ENCODE results near the gene CRCP.
"Not testable (repeated sequence)": the region's sequence is repeated elsewhere in the genome, so short reads cannot be mapped to it uniquely, and the experiment has no call there.

The CRCP gene

DNA sequence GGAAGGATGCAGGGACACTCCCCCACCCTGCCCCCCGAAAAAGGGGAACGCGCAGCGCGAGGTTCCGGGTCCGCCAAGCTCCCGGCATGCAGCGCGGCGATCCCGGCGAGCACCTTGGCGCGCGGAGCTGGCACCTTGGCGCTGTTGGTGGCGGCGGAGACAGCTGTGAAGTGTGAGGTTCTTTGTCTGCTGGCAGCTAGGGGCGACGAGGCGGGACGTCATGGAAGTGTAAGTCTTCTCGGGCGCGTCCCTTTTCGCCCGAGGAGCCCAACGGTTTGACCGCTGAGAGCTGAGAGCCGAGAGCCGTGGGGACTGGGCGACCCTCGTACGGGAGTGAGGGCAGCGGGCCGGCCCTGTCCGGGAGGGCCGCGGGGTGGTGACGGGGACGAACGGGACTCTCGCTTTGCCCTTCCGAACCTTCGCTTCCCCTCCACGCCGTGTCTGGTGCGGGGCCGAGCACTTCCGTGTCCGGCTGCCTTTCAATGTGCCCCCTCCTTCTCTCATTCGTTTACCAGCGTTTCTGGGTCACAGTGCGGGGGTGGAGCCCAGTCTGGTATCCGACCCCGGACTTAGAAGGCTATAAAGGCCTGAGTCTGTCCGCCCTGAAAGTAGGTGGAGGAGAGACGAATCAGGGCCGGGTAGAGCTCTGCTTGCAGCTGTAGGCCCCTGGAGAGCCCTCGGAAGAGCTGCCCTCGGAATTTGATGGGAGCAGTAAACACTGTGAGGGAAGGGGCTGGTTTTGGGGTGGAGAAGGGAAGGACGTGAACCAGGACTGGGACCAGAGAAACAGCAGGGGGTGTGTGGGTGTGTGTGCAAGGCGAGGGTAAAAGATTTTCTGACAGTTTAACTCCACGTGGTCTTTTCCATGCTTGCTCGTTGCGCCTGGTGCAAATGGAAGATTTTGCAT is at the start of gene CRCP:
TSS of gene CRCP (plus strand) at position 105 of the 907 bp plus-strand sequence. CDS start at position 221, 116 bp downstream.
- DNase-seq = peak; percentile 70

DNA sequence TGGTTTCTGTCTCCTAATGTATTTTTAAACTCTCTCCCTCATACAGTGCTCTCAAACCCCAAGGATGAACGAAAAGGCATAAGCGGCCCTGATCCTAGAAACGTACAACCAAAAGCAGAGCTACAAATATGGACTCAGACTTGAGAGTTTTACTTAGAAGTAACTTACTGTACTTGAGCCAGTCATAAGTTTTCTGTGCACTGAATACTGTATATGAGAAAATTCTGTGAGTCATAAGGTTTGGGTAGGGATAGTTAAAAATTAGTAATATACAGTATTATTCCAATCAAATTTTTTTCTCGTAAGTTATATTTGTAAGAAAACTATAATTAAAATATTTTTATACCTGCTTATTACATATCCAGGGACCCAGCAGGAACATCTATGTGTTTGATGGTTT is 44.9 kb upstream of the CRCP start:
- no peak for DNase-seq

- DNase-seq = no peak
Measured at GRCh38 chr7:66070222-66070621, 44.4 kb upstream of the CRCP start.

DNA sequence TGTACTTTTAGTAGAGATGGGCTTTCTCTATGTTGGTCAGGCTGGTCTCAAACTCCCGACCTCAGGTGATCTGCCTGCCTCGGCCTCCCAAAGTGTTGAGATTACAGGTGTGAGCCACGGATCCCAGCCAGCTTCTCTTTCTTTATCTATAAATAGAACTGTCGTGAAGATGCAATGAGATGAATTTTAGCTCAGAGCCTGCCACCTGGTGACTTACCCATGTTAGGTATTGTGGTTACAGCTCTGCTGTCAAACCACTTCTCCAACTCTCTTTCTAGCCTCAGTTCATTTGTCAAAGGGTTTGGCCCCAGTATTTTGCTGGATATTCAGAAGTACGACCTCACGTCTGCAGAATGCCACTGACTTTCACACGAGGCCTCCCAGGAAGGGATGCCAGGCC is 42.4 kb upstream of the CRCP start:
- not testable (repeated sequence) for DNase-seq

- peak; percentile 91 for DNase-seq
Measured at GRCh38 chr7:66075590-66076461, 38.8 kb upstream of the CRCP start, which contains the start of gene ASL. Gene ASL (plus strand): TSS chr7:66075819. CDS start chr7:66076082, 263 bp downstream.

GRCh38 chr7:66076462-66077329 is 38.0 kb upstream of the CRCP start:
- DNase-seq = no peak

- no peak for DNase-seq
Measured at GRCh38 chr7:66078067-66078466, 36.6 kb upstream of the CRCP start.

GRCh38 chr7:66082083-66082482 is 32.6 kb upstream of the CRCP start:
- DNase-seq = no peak

GRCh38 chr7:66082886-66083415 is 31.7 kb upstream of the CRCP start:
- no peak for DNase-seq

DNA sequence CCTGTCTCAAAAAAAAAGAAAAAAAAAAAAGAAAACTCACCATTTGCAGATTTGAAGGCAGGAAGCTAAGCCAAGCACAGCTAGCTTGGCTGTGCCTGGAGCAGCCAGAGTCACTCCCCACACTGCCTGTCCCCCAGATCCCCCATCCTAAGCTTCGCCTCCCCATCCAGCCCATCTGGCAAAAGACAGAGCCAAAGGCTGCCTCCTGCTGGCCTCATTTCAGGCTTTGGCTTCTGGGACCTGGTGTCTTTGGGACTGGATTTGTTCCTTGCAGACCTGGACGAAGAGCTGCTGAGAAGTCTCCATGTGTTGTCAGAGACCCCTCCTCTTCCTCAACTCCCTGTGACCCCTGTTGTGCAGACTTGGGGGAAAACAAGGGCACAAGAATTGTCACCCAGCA is 31.0 kb upstream of the CRCP start:
- DNase-seq = no peak

- DNase-seq = peak; percentile 19
Measured at GRCh38 chr7:66088861-66089838, 25.5 kb upstream of the CRCP start.

DNA sequence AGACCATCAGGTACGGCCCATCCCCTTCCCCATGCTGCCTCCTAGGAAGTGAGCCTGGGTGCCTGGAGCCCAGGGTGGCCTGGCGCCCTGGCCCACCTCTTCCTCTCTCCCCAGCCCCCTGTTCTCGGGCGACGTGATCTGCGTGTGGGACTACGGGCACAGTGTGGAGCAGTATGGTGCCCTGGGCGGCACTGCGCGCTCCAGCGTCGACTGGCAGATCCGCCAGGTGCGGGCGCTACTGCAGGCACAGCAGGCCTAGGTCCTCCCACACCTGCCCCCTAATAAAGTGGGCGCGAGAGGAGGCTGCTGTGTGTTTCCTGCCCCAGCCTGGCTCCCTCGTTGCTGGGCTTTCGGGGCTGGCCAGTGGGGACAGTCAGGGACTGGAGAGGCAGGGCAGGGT is 22.0 kb upstream of the CRCP start:
- DNase-seq = no peak

DNA sequence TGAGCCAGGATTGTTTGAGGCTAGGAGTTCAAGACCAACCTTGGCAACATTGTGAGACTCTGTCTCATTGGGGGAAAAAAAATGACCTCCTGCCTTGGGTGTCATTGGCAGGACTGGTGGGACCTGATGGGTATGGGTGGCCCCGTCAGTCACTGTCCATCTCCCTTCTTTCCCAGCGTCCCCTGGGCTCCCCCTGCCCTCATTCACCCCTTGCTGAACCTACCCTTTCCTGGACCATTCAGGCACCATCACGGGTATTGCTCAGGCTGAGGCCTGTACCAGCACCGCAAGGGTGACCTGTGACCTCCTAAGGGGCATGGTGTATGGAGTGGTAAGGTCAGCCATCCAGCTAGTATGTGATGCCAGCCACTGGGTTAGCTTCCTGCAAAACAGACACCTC is 19.6 kb upstream of the CRCP start:
- DNase-seq = no peak

GRCh38 chr7:66099232-66099550 is 15.5 kb upstream of the CRCP start:
- DNase-seq = no peak

DNA sequence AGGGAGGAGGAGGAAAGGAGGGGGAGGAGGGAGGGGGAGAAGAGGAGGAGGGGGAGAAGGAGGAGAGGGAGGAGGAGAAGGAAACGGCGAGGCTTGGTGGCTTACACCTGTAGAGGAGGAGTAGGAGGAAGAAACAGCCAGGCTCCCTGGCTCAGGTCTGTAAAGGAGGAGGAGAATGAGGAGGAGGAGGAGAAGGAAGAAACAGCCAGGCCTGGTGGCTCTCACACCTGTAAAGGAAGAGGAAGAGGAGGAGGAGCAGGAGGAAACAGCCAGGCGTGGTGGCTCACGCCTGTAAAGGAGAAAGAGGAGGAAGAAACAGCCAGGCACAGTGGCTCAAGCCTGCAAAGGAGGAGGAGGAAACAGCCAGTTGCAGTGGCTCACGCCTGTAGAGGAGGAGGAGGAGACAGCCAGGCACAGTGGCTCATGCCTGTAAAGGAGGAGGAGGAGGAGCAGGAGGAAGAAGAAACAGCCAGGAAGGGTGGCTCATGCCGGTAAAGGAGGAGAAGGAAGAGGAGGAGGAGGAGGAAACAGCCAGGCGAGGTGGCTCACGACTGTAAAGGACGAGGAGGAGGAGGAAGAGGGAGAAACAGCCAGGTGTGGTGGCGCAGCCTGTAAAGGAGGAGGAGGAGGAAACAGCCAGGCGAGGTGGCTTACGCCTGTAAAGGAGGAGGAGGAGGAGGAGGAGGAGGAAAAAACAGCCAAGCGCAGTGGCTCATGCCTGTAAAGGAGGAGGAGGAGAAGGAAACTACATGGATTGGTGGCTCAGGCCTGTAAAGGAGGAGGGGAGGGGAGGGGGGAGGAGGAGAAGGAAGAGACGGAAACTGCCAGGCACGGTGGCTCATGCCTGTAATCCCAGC is 14.9 kb upstream of the CRCP start:
- no peak for DNase-seq

GRCh38 chr7:66100408-66101050 is 14.1 kb upstream of the CRCP start:
- no peak for DNase-seq

- DNase-seq = not testable (repeated sequence)
Measured at GRCh38 chr7:66102168-66102567, 12.5 kb upstream of the CRCP start.

DNA sequence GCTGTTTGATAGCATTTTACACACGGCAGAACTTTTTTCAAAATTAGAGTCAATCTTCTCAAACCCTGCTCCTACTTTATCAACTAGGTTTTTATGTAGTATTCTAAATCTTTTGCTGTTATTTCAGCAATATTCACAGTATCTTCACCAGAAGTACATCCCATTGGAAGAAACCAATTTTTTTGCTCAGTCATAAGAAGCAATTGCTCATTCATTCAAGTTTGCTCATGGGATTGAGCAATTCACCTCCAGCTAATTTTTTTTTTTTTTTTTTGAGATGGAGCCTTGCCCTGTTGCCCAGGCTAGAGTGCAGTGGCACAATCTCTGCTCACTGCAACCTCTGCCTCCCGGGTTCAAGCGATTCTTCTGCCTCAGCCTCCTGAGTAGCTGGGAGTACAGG is 10.7 kb upstream of the CRCP start:
- not testable (repeated sequence) for DNase-seq

- DNase-seq = no peak
Measured at GRCh38 chr7:66105263-66105748, 9.3 kb upstream of the CRCP start.

DNA sequence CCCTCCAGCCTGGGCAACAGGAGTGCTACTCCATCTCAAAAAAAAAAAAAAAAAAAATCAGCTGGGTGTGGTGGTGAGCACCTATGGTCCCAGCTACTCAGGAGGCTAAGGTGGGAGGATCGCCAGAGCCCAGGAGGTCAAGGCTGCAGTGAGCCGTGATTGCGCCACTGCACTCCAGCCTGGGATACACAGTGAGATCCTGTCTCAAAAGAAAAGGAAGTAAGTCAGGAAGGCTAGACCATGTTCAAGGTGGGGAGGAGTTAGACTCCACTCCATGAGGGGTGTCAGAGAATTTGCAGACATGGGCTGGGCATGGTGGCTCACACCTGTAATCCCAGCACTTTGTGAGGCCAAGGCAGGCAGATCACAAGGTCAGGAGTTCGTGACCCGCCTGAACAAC is 6.2 kb upstream of the CRCP start:
- not testable (repeated sequence) for DNase-seq
